Endothelial cell of umbilical vein (primary cell): Measurements from ENCODE around the gene CSH2. TPM values are rescaled to one million over a fixed set of nuclear protein-coding genes. Genes with fewer than 3 reads are reported as not detected.

Experiments
- BruUV-seq: library from RNA; stranded (reverse); fragments of 400-500 nt; replicated peaks from 2 replicates; lab custom pipeline; 2021; lab: Mats Ljungman, UMichigan
- CTCF ChIA-PET: fragments of 300-600, 350-600 bp; sonication (Branson Sonifier 250); formaldehyde crosslinking; loops from one replicate; lab custom pipeline; 2021; ENCODE audit warnings: antibody characterized with exemption, inconsistent platforms; lab: Charles Lee
- POLR2A ChIA-PET: fragments of 300-600, 350-600 bp; sonication (Branson Sonifier 250); formaldehyde crosslinking; loops from one replicate; lab custom pipeline; 2021; ENCODE audit warnings: antibody characterized with exemption, inconsistent platforms; lab: Charles Lee
- DNase-seq: peaks from one replicate; pipeline ENCODE4 v3.0.0-alpha.2; 2011; ENCODE audit warnings: low read depth, low spot score
- FAIRE-seq: peaks from 2 replicates; lab custom pipeline; 2011; peaks lifted over from hg19 to GRCh38; lab: Jason Lieb, UNC
- H2AFZ ChIP-seq: 2 replicates; pipeline ENCODE4 v1.6.0; 2012; ENCODE audit warnings: low read depth, low read length, control low read depth, inconsistent platforms
- H3K27ac ChIP-seq: 2 replicates; pipeline ENCODE4 v1.5.1; 2011; ENCODE audit warnings: low read depth, mild to moderate bottlenecking, control low read depth, low read length, moderate library complexity; ENCODE audit not compliant: insufficient read depth
- H3K27me3 ChIP-seq, 2 experiments: 2 replicates each; pipeline versions ENCODE4 v1.6.0 to v1.6.1; 2011; ENCODE audit warnings: low read length in 2 of 2, mixed read lengths in 1 of 2; ENCODE audit not compliant: control insufficient read depth in 2 of 2, insufficient read depth in 2 of 2
- H3K36me3 ChIP-seq, 2 experiments: 2 replicates in 1 of 2; 3 replicates in 1 of 2; pipeline ENCODE4 v1.5.1; 2011; ENCODE audit warnings: low read length in 2 of 2, mild to moderate bottlenecking in 1 of 2, moderate library complexity in 1 of 2; ENCODE audit not compliant: control insufficient read depth in 2 of 2, insufficient read depth in 2 of 2; ENCODE audit errors: extremely low read depth in 1 of 2
- H3K4me1 ChIP-seq: 3 replicates; pipeline ENCODE4 v1.5.1; 2011; ENCODE audit warnings: mild to moderate bottlenecking, low read length; ENCODE audit not compliant: control insufficient read depth, insufficient read depth; ENCODE audit errors: extremely low read depth
- H3K4me2 ChIP-seq: 2 replicates; pipeline ENCODE4 v1.6.1; 2011; ENCODE audit warnings: low read length, control low read depth, mixed read lengths; ENCODE audit not compliant: insufficient read depth
- H3K4me3 ChIP-seq, 3 experiments: fragments of 200-600 bp in 1 of 3; sonication (generic), shearing (Covaris generic) in 1 of 3; replicated peaks in 1 of 3; 2 replicates each; pipeline ENCODE4 v1.5.1; 2011 to 2016; ENCODE audit warnings: control low read depth in 3 of 3, low read length in 3 of 3, mild to moderate bottlenecking in 2 of 3, inconsistent platforms in 1 of 3, low read depth in 1 of 3, moderate library complexity in 1 of 3; ENCODE audit not compliant: insufficient read depth in 1 of 3
- H3K79me2 ChIP-seq: 2 replicates; pipeline ENCODE4 v1.6.0; 2012; ENCODE audit warnings: low read length, inconsistent platforms; ENCODE audit not compliant: control insufficient read depth, insufficient read depth
- H3K9ac ChIP-seq: replicated peaks from 2 replicates; pipeline ENCODE3; 2011; ENCODE audit warnings: low read length, control low read depth; ENCODE audit not compliant: insufficient read depth; ENCODE audit errors: extremely low read depth
- H3K9me1 ChIP-seq: replicated peaks from 3 replicates; pipeline ENCODE4 v1.6.0; 2011; ENCODE audit warnings: mild to moderate bottlenecking, low read length; ENCODE audit not compliant: control insufficient read depth, insufficient read depth; ENCODE audit errors: extremely low read depth
- H3K9me3 ChIP-seq: replicated peaks from 2 replicates; pipeline ENCODE4 v1.5.1; 2012; ENCODE audit warnings: low read length, inconsistent platforms; ENCODE audit not compliant: control insufficient read depth, insufficient read depth
- H4K20me1 ChIP-seq: replicated peaks from 2 replicates; pipeline ENCODE3; 2011; ENCODE audit warnings: mild to moderate bottlenecking, low read length; ENCODE audit not compliant: control insufficient read depth, insufficient read depth; ENCODE audit errors: extremely low read depth
- EZH2 ChIP-seq: IDR thresholded peaks from 2 replicates; pipeline ENCODE4 v1.6.1; 2012; ENCODE audit warnings: borderline replicate concordance, low read depth, mild to moderate bottlenecking, moderate library complexity, low read length, inconsistent platforms; ENCODE audit not compliant: severe bottlenecking
- FOS ChIP-seq: IDR thresholded peaks from 2 replicates; pipeline ENCODE4 v1.6.1; 2011; ENCODE audit warnings: mild to moderate bottlenecking, low read length, moderate library complexity, borderline replicate concordance; ENCODE audit not compliant: insufficient read depth
- GATA2 ChIP-seq: IDR thresholded peaks from 2 replicates; pipeline ENCODE4 v1.7.0; 2011; ENCODE audit warnings: low read depth, mild to moderate bottlenecking, moderate library complexity, mixed read lengths, low read length; ENCODE audit not compliant: insufficient read length, insufficient read depth
- MYC ChIP-seq: IDR thresholded peaks from one replicate; pipeline ENCODE4 v1.6.1; 2011; ENCODE audit warnings: mild to moderate bottlenecking, low read depth, low read length
- POLR2A ChIP-seq: IDR thresholded peaks from 2 replicates; pipeline ENCODE4 v1.6.1; 2012; ENCODE audit warnings: low read depth, mild to moderate bottlenecking, control low read depth, low read length
- POLR2AphosphoS5 ChIP-seq: IDR thresholded peaks from 2 replicates; pipeline ENCODE4 v1.6.1; 2012; ENCODE audit warnings: low read depth, mild to moderate bottlenecking, control low read depth, low read length, moderate library complexity; ENCODE audit not compliant: insufficient read depth
- dilution Hi-C: fragments of 300-500 bp; cut with MboI; formaldehyde crosslinking; loops from one replicate; pipeline ENCODE4 v1.15.0; 2019; ENCODE audit warnings: low sequenced_read_pairs; ENCODE audit not compliant: extremely low pct_ligation_motif_present
- intact Hi-C: fragments of 100-400 bp; cut with micrococcal nuclease; formaldehyde crosslinking; loops from one replicate; pipeline ENCODE4 v1.10.0; 2022
- polyA plus RNA-seq, 4 experiments: library from polyadenylated mRNA; depleted of rRNA in 3 of 4; stranded (reverse) in 3 of 4; unstranded in 1 of 4; fragments of >200 nt; gene quantifications; 2 replicates each; pipeline versions ENCODE4 v1.2.1 to v1.2.3, GENCODE V29; 2011 to 2012; ENCODE audit warnings: missing spikeins in 1 of 4
- total RNA-seq: library from RNA; stranded (reverse); gene quantifications from 2 replicates; pipeline ENCODE4 v1.2.3, GENCODE V29; 2021
- TF ChIP-seq, protein P1 (sequence below), 2 donors: IDR thresholded peaks; 1 replicate in 1 of 2; 2 replicates in 1 of 2; pipeline ENCODE4 v1.5.1; 2011; ENCODE audit warnings: low read length in 2 of 2, mild to moderate bottlenecking in 2 of 2, moderate library complexity in 2 of 2, control low read depth in 1 of 2, inconsistent platforms in 1 of 2, low read depth in 1 of 2; ENCODE audit not compliant: insufficient read depth in 1 of 2; ENCODE audit errors: extremely low read depth in 1 of 2
- TF ChIP-seq, protein P2 (sequence below): IDR thresholded peaks from 2 replicates; pipeline ENCODE4 v1.6.1; 2011; ENCODE audit not compliant: insufficient read depth, insufficient read length

CSH2 gene
- total and polyA plus RNA-seq, 2 donors (not counting 3 experiments of a cell fraction or from before 2014, with no cell fraction given), result not detected

DNA sequence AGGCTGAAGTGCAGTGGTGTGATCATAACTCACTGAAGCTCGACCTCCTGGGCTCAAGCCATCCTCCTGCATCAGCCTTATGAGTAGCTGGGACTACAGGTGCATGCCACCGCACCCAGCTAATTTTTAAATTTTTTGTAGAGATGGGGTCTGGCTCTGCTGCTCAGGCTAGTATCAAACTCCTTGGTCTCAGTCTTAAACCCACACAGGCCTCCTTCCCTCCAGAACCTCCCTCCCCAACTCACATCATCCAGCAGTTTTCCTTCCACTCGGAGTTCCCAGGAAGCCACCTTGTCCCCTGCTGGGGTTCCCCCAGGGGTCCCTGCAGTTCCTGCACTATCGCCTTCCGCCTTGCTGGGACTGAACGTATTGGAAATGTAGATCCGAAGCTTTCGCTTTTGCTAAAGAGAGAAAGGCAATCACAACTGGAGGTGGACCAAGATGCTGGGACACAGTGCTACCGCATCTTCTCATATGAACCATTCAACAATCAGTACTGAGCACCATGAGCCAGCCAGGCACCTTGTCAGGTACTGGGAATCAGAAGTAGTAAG lies 38.2 kb downstream of the CSH2 start:
- H4K20me1 ChIP-seq, result no peaks in the 10 kb centered on the region
- no TSS peak for BruUV-seq
- ChIA-PET POLR2A (no interaction called here), CTCF (interaction anchor here (1.1 to 1.7 kb wide), 5 partner anchors 8 to 410 kb away, joined by 3 to 6 read pairs (median 6); no protein-coding TSS in a partner anchor)
- no peak overlapping the region for H3K4me2 ChIP-seq
- no peak overlapping the region for H3K27ac ChIP-seq
- intact Hi-C loops (loop anchor here (2.0 kb wide), 1 partner anchor 136 kb away; no protein-coding TSS in a partner anchor), dilution Hi-C loops (no loop called here)
- H3K36me3 ChIP-seq, result peaks cover 21 to 45% of the 10 kb centered on the region in 2 experiments
- no peak for TF ChIP-seq FOS
- TF ChIP-seq GATA2, result no peak
- TF ChIP-seq EZH2, result no peak
- no peak for TF ChIP-seq POLR2AphosphoS5
- TF ChIP-seq, protein P1, sequence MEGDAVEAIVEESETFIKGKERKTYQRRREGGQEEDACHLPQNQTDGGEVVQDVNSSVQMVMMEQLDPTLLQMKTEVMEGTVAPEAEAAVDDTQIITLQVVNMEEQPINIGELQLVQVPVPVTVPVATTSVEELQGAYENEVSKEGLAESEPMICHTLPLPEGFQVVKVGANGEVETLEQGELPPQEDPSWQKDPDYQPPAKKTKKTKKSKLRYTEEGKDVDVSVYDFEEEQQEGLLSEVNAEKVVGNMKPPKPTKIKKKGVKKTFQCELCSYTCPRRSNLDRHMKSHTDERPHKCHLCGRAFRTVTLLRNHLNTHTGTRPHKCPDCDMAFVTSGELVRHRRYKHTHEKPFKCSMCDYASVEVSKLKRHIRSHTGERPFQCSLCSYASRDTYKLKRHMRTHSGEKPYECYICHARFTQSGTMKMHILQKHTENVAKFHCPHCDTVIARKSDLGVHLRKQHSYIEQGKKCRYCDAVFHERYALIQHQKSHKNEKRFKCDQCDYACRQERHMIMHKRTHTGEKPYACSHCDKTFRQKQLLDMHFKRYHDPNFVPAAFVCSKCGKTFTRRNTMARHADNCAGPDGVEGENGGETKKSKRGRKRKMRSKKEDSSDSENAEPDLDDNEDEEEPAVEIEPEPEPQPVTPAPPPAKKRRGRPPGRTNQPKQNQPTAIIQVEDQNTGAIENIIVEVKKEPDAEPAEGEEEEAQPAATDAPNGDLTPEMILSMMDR (IDR thresholded peaks at IDR 0.05; ENCODE audit: extremely low read depth in 1 of 2, insufficient read depth in 1 of 2, low read depth in 1 of 2, low read length in 2 of 2), result no peak
- TF ChIP-seq, protein P2, sequence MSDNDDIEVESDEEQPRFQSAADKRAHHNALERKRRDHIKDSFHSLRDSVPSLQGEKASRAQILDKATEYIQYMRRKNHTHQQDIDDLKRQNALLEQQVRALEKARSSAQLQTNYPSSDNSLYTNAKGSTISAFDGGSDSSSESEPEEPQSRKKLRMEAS, result no peak
- TF ChIP-seq MYC, result no peak
- TF ChIP-seq POLR2A, result no peak
- no peak for DNase-seq
- H3K27me3 ChIP-seq, result no peaks in the 10 kb centered on the region
- no peaks in the 10 kb centered on the region for H3K9me1 ChIP-seq
- H3K4me3 ChIP-seq, result no peak overlapping the region
- H2AFZ ChIP-seq, result no peak overlapping the region
- no peaks in the 10 kb centered on the region for H3K9me3 ChIP-seq
- H3K9ac ChIP-seq, result no peak overlapping the region
- no peak for FAIRE-seq
- peaks cover under 1% of the 10 kb centered on the region for H3K4me1 ChIP-seq
- H3K79me2 ChIP-seq, result peaks cover 24% of the 10 kb centered on the region
